Measurements from ENCODE around the gene CEACAM16.
"Not testable (repeated sequence)": the region's sequence is repeated elsewhere in the genome, so short reads cannot be mapped to it uniquely, and the experiment has no call there.

CEACAM16 gene

GRCh38 chr19:44704982-44705381 is 6.0 kb downstream of the CEACAM16 start:
- DNase-seq, result no peak

- DNase-seq, result no peak
Observed at GRCh38 chr19:44705502-44706010, 6.6 kb downstream of the CEACAM16 start.

GRCh38 chr19:44706506-44707236 is 7.7 kb downstream of the CEACAM16 start:
- DNase-seq, result no peak

- DNase-seq, result no peak
Observed at GRCh38 chr19:44707794-44708193, 8.8 kb downstream of the CEACAM16 start.

GRCh38 chr19:44708940-44709339 is 10.0 kb downstream of the CEACAM16 start:
- DNase-seq, result no peak

- not testable (repeated sequence) for DNase-seq
Observed at GRCh38 chr19:44709434-44710266, 10.7 kb downstream of the CEACAM16 start.

GRCh38 chr19:44710483-44710882 is 11.5 kb downstream of the CEACAM16 start:
- DNase-seq, result no peak

GRCh38 chr19:44712864-44713515 is 14.0 kb downstream of the CEACAM16 start:
- no peak for DNase-seq

GRCh38 chr19:44714597-44715169 is 15.7 kb downstream of the CEACAM16 start:
- no peak for DNase-seq

GRCh38 chr19:44717603-44718002 is 18.7 kb downstream of the CEACAM16 start:
- no peak for DNase-seq

GRCh38 chr19:44718441-44719261 is 19.7 kb downstream of the CEACAM16 start:
- DNase-seq, result no peak

GRCh38 chr19:44719262-44719701 is 20.3 kb downstream of the CEACAM16 start:
- no peak for DNase-seq

- not testable (repeated sequence) for DNase-seq
Observed at GRCh38 chr19:44720396-44720795, 21.4 kb downstream of the CEACAM16 start.

- DNase-seq, result no peak
Observed at GRCh38 chr19:44720945-44721344, 22.0 kb downstream of the CEACAM16 start.

- not testable (repeated sequence) for DNase-seq
Observed at GRCh38 chr19:44721369-44721768, 22.4 kb downstream of the CEACAM16 start.

- peak; percentile 69 for DNase-seq
Observed at GRCh38 chr19:44722131-44723121, 23.5 kb downstream of the CEACAM16 start.

- DNase-seq, result peak; percentile 23
Observed at GRCh38 chr19:44723299-44723951, 24.5 kb downstream of the CEACAM16 start.

- DNase-seq, result peak; percentile 82
Observed at GRCh38 chr19:44723952-44724319, 25.0 kb downstream of the CEACAM16 start.

- no peak for DNase-seq
Observed at GRCh38 chr19:44725251-44725650, 26.3 kb downstream of the CEACAM16 start.

GRCh38 chr19:44725684-44726083 is 26.7 kb downstream of the CEACAM16 start:
- no peak for DNase-seq
